Cerebellar nuclear complex (tissue), 1 donor: ENCODE results near the gene SLC25A19.
A peak's percentile ranks its signal among the peaks of the same experiment; 100 is the strongest.

ENCODE experiments used
- DNase-seq, 2 experiments: peaks; one replicate each; lab custom pipeline; 2025; lab: John Stamatoyannopoulos, UW

SLC25A19 gene

GRCh38 chr17:75289115-75289831, at the start of gene SLC25A19:
Gene SLC25A19, minus strand, starts transcription at chr17:75289433. Its CDS starts 2,669 bp downstream, at chr17:75286764.
- peak; percentile 82 to 94 for DNase-seq

DNA sequence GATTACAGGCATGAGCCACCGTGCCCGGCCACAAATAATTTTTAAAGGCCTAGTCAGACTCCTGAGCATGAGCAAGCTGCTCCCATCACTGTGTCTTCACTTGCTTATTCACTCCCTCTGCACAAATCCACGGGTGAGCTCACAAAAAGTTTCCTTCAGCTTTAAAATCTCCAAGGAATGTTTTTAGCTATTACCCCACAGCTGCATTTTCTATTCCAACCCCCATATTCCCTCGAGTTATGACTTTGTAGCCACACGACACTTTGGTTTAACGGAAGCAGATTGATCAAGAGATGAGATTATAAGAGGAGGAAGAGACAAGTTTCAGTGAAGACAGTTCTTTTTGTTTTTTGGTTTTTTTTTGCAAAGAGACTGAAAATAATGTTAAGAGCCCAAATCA, 49.1 kb upstream of the SLC25A19 start:
- DNase-seq: no peak

DNA sequence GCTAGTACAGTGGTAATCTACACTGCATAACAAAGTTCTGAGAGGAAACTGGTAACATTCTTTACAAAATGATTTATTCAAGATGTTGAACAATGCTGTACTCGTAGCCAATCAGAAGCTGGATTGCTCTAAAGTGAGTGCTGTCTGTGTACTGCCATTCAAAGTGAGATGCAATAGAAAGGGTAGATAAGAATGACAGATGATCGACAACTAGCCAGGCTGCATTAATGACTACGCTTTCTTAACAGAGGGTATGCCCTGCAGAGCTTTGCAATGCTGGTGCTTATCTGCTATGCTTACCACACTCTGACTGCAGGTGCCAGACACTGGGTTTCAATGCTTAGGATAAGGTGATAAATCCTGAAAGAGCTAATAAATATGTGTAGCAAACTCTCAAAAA, 46.1 kb upstream of the SLC25A19 start:
- DNase-seq: no peak

GRCh38 chr17:75334723-75335122, 45.5 kb upstream of the SLC25A19 start:
- no peak for DNase-seq

DNA sequence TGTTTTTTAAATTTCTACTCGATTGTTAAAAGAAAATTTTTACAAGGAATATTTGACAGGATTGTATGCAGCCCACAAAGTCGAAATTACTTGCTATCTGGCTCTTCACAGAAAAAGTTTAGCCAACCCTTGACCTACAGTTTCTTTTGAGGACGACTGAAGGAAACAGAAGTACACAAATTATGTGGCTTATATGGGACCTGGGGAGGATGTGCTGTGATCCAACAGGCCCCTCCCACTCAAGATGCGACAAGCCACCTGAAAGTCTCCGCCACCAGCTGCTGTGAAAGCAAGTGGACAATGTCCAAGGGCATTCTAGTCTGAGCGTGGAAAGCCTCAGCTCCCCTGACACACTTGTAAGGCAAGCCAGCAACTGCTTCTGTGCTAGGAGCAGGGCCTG, 42.4 kb upstream of the SLC25A19 start:
- DNase-seq: no peak

GRCh38 chr17:75327757-75328156, 38.5 kb upstream of the SLC25A19 start:
- no peak for DNase-seq

GRCh38 chr17:75326226-75326848, 37.1 kb upstream of the SLC25A19 start:
- no peak for DNase-seq

DNA sequence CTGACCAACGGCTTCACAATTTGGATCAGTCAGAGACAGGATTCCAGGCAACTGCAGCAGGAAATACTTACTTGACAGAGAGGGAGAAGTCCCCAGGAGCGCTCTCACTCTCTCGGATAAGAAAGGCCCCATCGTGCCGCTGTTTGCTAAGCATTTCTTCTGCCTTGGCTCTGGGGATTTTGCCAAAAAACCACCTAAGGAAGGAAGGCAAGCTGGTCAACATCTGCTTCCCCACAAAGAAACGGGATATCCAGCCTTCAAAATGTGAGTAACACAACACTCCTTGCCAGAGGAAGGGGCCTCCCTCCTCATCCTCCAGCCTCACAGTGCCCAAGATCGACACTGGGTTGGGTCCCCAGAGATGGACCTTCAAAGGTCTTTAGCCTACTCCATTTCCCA, 36.6 kb upstream of the SLC25A19 start:
- no peak for DNase-seq

- no peak for DNase-seq
These were observed 36.1 kb upstream of the SLC25A19 start for GRCh38 chr17:75325348-75325747.

- DNase-seq: no peak
These were observed 32.3 kb upstream of the SLC25A19 start for GRCh38 chr17:75321506-75321905.

DNA sequence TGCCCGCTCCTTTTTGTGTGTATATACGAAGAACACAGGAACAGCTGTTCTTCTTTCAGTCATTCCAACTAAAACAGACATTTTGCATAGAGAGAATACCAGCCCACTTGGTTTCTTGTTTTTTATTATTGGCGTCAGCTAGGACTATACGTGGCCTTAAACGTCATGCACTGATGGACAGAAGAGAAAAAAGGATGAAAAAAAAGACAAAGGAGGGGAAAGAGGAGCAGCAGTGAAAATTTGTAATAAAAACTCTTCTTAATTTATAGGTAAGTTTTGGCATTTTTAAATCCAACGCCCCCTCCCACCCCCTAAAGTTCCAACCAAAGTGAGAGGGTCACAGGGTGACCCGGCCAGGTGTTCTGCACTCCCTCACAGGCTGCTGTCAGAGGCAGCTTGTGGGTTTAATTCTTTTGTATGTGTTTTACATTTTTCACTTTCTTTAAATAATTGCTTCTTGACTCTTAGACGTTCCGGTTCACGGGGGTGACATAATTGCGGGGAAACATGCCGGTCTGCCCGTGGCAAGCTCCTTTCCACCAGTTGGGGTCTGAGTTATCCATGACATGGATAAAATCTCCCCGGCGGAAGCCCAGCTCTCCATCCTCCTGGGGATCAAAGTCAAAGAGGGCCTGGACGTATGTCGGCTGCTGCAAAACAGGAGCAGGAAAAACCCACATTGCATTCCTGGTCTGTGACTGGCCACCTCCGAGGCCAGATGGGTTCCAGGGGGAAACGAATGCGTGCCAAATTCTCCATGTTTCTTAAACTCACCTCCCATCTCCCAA, 30.9 kb upstream of the SLC25A19 start:
- DNase-seq: no peak

DNA sequence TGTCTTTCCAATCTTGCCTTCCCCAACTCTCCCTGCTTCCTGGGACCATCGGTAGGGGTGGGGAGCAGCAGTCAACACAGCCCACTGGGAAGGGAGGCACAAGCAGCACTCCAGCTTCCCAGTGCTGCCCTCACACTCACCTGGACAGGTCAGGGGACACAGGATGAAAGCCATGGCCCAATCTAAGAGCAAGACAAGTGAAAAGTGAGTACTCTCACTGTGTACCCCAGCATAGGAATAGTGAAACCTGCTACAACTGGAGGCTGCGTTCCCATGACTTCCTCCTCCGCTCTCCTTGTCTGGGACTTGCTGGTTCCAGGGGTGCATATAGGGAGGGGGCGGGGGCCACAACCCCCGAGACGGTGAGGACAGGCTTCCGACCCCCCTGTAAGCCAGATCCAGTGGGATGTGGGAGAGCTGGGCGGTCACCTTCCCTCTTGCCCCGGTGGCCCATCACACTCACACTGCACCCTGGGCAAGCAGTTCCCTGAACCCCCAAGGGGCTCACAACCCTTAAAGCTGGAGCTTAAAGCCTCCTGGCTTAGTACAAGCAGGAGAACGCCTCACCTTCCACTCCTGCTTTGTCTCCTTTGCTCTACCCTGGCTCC, 29.5 kb upstream of the SLC25A19 start:
- DNase-seq: no peak

- no peak for DNase-seq
These were observed 29.0 kb upstream of the SLC25A19 start for GRCh38 chr17:75318211-75318610.

- no peak for DNase-seq
These were observed 28.4 kb upstream of the SLC25A19 start for GRCh38 chr17:75317671-75318070.

- DNase-seq: no peak
These were observed 27.0 kb upstream of the SLC25A19 start for GRCh38 chr17:75316253-75316652.

DNA sequence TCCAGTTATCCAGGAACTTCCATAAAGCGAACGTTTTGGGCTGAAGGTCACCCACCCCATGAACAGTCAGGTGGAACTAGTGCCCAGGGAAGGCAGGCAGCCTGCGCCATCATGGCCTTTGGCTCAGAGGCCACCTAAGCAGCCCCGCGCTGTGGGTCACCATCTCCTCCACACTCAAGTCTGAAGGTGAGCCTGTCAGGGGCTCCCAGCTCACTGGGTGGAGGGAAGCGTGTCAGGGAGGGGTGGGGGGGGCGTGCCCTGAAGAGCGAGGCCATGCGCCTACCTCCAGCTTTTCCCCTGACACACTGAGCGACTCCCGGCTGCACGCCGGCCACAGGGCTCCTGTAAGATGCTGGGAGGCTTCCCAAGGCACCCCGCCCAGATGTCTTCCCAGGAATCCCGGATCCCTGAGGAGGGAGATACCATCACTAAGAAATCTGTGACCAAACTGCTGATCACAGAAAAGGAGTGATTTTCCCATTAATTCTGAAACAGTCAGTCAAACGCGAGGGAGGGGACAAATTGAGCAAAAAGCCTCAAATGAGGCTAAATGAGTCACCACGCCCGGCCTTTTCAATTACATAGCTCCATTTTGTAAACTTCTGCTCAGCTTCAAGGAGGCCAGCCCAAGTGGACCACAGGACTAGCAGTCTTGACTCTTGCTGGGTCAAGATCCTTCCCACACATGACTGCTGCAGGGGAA, 26.5 kb upstream of the SLC25A19 start:
- no peak for DNase-seq

DNA sequence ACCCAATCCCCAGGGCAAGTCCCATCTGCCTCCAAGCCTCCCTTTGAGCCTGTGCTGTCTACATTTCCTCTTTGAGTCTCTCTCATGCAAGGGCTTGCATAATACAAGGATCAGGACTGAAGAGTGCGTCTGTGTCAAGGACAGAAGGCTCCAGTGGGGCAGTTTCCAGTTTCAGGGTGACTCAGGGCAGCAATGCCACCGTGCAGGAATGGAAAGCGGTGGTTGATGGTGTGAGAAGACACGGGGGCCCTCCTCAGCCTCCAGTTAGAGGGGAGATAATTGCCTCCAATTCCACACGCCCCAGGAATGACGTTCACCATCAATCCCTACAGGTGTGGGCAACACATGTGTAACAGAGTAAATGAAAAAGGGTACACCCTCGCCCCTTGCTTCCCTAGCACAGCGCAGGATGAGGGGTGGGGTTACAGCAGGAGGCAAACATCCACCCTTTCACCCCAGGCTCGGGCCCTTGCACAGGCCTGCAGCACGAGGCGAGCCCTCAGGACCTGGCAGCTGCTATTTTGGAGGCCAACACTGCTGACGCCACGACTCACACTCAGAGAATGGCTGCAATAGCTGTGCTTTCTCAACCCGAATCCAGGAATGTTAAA, 24.8 kb upstream of the SLC25A19 start:
- DNase-seq: no peak

GRCh38 chr17:75308732-75309629, 19.7 kb upstream of the SLC25A19 start:
- DNase-seq: no peak

DNA sequence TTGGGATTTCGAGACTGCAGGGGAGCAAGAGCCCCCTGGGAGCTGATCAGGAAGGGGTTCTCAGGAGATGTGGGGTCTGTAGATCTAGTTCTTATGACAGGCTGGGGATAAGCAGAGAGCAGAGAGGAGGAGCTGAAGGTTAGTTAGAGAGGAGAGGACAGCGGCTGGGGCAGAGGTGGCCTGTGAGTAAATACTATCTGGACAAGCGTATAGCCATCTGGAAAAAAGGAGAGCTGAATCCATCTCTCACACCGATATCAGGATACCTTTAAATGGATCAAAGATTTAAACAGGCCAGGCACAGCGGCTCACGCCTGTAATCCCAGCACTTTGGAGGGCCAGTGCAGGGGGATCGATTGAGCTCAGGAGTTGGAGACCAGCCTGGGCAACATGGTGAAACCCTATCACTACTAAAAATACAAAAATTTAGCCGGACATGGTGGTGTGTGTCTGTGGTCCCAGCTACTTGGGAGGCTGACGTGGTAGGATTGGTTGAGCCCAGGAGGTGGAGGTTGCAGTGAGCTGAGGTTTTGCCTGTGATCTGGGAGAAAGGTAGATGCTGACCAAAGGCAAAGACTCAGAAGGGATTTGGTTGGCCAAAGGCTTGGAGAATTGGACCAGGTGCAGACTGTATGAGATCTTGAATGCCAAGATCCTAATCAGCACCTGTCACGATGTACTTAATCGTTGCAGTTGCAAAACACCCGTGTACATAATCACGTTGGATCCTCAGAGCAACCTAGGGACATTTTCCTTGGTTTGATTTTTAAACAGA, 18.9 kb upstream of the SLC25A19 start:
- DNase-seq: no peak
